ENCODE results near the gene MIPEP.

Gene MIPEP

DNA sequence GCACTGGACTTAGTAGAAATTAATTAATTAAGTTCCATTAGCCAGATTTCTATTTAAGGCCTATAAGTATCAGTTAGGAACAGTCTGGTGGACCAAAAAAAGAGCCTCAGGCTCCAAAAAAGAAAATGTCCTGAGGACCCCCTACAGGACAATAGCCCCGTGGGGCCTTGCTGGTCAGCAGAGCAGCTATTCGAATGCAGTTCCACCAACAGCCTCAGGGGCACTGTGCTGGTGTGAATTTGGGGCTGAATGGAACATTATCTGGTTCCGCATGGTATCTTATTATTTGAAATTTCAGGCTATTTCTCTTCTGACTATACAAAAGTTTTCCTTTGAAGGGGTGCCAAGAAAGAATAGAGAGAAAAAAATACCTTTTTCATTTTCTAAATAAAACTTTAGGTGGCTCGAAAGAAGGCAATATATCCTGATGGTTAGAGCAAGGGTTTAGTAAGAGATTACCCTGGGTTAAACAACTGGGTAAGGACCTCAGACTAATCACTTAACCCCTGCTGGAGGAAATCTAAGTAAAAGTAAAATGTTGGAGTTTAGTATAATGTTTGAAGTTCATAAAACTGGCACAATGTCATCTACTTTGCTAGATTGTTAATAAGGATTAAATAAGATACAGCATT lies 147.2 kb downstream of the MIPEP start:
- DNase-seq, result no peak

- DNase-seq, result no peak
Observed at GRCh38 chr13:23740002-23740401, 149.2 kb downstream of the MIPEP start.

- no peak for DNase-seq
Observed at GRCh38 chr13:23739596-23739995, 149.6 kb downstream of the MIPEP start.

- no peak for DNase-seq
Observed at GRCh38 chr13:23736541-23736940, 152.7 kb downstream of the MIPEP start.

- DNase-seq, result no peak
Observed at GRCh38 chr13:23735329-23735728, 153.9 kb downstream of the MIPEP start.

DNA sequence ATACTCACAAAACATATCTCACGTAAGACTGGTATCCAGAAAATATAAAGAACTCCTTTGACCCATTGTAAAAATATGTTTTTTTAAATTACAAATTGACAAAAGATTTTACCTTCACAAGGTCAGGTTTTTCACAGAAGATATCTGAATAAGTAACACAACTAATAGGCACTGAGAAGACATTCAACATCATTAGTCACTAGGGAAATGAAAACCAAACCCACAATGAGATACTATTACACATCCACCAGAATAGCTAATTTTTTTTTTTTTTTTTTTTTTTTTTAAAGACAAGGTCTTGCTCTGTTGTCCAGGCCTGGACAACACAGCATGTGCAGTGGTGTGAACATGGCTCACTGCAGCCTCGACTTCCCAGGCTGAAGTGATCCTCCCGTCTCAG lies 157.5 kb downstream of the MIPEP start:
- DNase-seq, result no peak

- no peak for DNase-seq
Observed at GRCh38 chr13:23730251-23730650, 158.9 kb downstream of the MIPEP start.

GRCh38 chr13:23729531-23729930 lies 159.7 kb downstream of the MIPEP start:
- no peak for DNase-seq

GRCh38 chr13:23728807-23729206 lies 160.4 kb downstream of the MIPEP start:
- DNase-seq, result no peak

DNA sequence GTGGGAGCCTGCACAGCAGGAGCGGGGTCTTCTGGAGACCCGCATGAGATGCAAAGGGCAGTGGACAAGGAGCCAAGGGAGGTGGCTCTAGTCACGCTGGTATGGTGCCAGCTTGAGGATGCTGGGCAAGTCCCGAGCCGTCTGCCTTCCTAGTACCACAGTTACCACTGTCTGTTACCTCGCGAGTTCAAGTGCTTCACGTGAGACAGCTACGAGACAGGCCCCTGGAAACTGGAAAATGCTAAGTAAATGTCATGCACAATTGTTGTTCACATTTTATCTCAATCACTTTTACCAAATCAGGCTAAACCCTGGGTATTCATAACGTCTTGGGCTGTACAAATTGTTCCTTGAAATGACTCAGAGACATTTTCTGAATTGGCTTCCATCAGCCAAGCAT lies 163.3 kb downstream of the MIPEP start:
- no peak for DNase-seq

DNA sequence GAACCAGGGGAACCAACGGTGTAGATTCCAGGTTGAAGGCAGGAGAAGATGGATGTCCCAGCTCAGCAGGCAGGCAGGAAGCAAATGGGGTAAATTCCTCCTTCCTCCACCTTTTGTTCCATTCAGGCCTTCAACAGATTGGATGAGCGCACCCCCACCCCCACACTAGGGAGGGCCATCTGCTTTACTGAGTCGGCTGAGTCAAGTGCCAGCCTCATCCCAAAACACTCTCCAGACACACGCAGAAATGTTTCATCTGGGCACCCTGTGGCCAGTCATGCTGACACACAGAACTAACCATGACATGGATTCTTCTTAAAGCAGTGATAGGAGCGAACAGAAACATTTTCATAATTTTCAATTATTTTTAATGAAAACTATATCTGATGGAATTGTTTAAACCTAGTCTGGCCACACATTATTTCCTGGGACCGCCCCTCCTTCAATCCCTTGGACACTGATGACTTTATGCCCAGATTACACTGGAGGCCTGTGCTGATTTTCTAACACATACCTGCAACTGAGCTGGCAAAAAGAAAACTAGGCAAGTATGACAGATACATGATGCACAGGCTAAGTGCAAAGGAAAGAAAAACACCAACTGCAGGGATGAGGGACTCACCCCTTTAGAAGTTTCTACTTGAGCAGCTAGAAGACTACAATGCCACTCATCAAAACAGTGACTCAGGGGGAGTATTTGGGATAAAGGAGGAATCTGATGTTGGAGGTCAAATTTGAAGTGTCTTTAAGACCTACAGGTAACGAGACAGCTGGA lies 164.8 kb downstream of the MIPEP start:
- no peak for DNase-seq

GRCh38 chr13:23723471-23723870 lies 165.7 kb downstream of the MIPEP start:
- DNase-seq, result no peak

DNA sequence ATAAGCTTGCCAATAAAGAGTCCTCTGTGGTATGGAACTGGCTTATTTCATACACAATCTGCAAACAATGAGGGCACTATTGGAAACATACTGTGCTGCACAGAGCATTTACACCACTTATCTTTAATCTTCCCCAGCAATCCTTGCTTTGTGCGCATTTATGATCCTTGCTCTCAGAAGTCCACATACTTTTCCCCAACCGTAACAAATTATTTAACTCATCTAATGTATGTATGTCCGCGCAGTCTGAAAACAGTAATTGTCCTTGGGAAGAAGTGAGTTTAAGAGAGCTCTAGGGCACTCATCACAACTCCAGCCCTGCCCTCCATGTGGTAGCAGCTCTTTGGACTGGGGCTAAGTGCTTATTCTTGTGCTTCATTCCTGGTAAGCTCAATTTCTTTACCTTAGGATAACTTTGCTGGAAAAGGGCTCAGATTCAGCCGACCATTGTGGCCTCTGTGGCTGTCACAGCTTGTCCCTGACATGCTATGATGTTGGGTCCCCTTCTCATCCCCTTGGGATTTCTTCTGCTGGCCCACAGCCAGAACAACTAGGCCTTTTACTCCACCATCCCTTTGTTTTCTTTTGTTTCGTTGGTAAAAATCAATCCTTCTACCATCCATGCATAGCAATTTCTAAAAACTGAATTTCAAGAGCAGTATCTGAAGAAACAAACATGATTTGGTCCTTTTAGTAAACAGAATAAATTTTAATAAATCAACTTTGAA lies 166.3 kb downstream of the MIPEP start:
- DNase-seq, result no peak

- no peak for DNase-seq
Observed at GRCh38 chr13:23718996-23719395, 170.2 kb downstream of the MIPEP start.

- no peak for DNase-seq
Observed at GRCh38 chr13:23716401-23716800, 172.8 kb downstream of the MIPEP start.

- DNase-seq, result no peak
Observed at GRCh38 chr13:23715762-23716235, 173.4 kb downstream of the MIPEP start.

- DNase-seq, result no peak
Observed at GRCh38 chr13:23715092-23715761, 174.0 kb downstream of the MIPEP start.

GRCh38 chr13:23714672-23715071 lies 174.5 kb downstream of the MIPEP start:
- DNase-seq, result no peak

GRCh38 chr13:23711355-23711754 lies 177.8 kb downstream of the MIPEP start:
- no peak for DNase-seq

DNA sequence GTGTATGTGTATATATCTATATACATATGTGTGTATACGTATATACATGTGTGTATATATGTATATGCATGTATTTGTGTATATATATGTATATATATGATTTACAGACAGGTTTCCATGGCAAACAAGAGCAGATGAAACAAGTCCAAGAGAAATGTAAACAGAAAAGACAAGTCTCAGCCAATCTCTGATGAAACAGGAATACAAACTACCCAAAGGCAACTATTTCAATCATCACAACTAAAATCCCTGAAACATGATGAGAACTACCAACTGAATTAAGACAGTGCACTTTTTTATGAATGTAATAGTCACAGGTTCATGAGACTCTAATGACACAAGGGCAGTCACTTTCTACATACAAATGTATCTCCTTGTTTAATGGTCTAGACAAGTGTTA lies 178.8 kb downstream of the MIPEP start:
- no peak for DNase-seq

- DNase-seq, result no peak
Observed at GRCh38 chr13:23709536-23709935, 179.7 kb downstream of the MIPEP start.

- DNase-seq, result no peak
Observed at GRCh38 chr13:23707674-23708073, 181.5 kb downstream of the MIPEP start.

GRCh38 chr13:23705583-23705982 lies 183.6 kb downstream of the MIPEP start:
- no peak for DNase-seq

Data from activated gamma-delta T cell treated with Interleukin-2 at 50 U/mL for 16 hours (primary cell).